Caco-2 (cell line): ENCODE results near the gene ELFN1. TPM values are rescaled to one million over a fixed set of nuclear protein-coding genes. Genes with fewer than 3 reads are reported as not detected.
"Not testable (repeated sequence)": the region's sequence is repeated elsewhere in the genome, so short reads cannot be mapped to it uniquely, and the experiment has no call there.

Experiments used
- BruUV-seq: library from RNA; stranded (reverse); fragments of 400-500 nt; replicated peaks from 2 replicates; lab custom pipeline; 2021; lab: Mats Ljungman, UMichigan
- CTCF ChIA-PET: fragments of 300-600 bp; sonication (Branson Sonifier 250); formaldehyde crosslinking; loops from one replicate; lab custom pipeline; 2022; ENCODE audit warnings: antibody characterized with exemption; lab: Charles Lee
- POLR2A ChIA-PET: fragments of 300-600 bp; sonication (Branson Sonifier 250); formaldehyde crosslinking; loops from one replicate; lab custom pipeline; 2022; ENCODE audit warnings: antibody characterized with exemption; lab: Charles Lee
- DNase-seq, 2 experiments: peaks; one replicate each; pipeline versions ENCODE4 v3.0.0 to v3.0.0-alpha.2; 2020 to 2022
- H3K27me3 ChIP-seq: replicated peaks from 2 replicates; pipeline ENCODE4 v1.6.0; 2011; ENCODE audit warnings: low read length; ENCODE audit not compliant: control insufficient read depth, insufficient read depth
- H3K36me3 ChIP-seq: 2 replicates; pipeline ENCODE4 v1.5.1; 2011; ENCODE audit warnings: low read length; ENCODE audit not compliant: control insufficient read depth, insufficient read depth
- H3K4me1 ChIP-seq: fragments of 250-450 bp; sonication (Bioruptor Pico); 2 replicates; pipeline ENCODE4 v1.5.1; 2020; ENCODE audit warnings: mild to moderate bottlenecking
- H3K4me3 ChIP-seq: 2 replicates; pipeline ENCODE4 v1.5.1; 2011; ENCODE audit warnings: low read depth, mild to moderate bottlenecking, control low read depth, low read length
- H3K9me3 ChIP-seq: fragments of 250-450 bp; sonication (Bioruptor Pico); 2 replicates; pipeline ENCODE4 v1.5.1; 2020; ENCODE audit warnings: mild to moderate bottlenecking, moderate library complexity
- H3K27ac Mint-ChIP-seq: one replicate; pipeline ENCODE4 v1.8.0; 2022; ENCODE audit warnings: mixed read lengths; ENCODE audit not compliant: unreplicated experiment
- H3K27me3 Mint-ChIP-seq: one replicate; pipeline ENCODE4 v1.8.0; 2022; ENCODE audit warnings: mixed read lengths; ENCODE audit not compliant: insufficient read depth, unreplicated experiment
- H3K36me3 Mint-ChIP-seq: one replicate; pipeline ENCODE4 v1.8.0; 2022; ENCODE audit warnings: mild to moderate bottlenecking, mixed read lengths; ENCODE audit not compliant: insufficient read depth, unreplicated experiment
- H3K4me1 Mint-ChIP-seq: one replicate; pipeline ENCODE4 v1.8.0; 2022; ENCODE audit warnings: low read depth, mixed read lengths; ENCODE audit not compliant: unreplicated experiment
- H3K4me3 Mint-ChIP-seq: one replicate; pipeline ENCODE4 v1.8.0; 2022; ENCODE audit warnings: mild to moderate bottlenecking, moderate library complexity, mixed read lengths; ENCODE audit not compliant: unreplicated experiment
- H3K9me3 Mint-ChIP-seq: one replicate; pipeline ENCODE4 v1.8.0; 2022; ENCODE audit warnings: mixed read lengths; ENCODE audit not compliant: unreplicated experiment
- intact Hi-C: fragments of 100-400 bp; cut with micrococcal nuclease; formaldehyde crosslinking; loops from one replicate; pipeline ENCODE4 v1.10.0; 2022; ENCODE audit not compliant: unreplicated experiment
- total RNA-seq: library from RNA; stranded (reverse); gene quantifications from 2 replicates; pipeline ENCODE4 v1.2.3, GENCODE V29; 2022
- TF ChIP-seq, protein P1 (sequence below), 2 experiments: fragments of 200-600 bp in 1 of 2; IDR thresholded peaks; 1 replicate in 1 of 2; 2 replicates in 1 of 2; pipeline versions ENCODE4 v1.5.1 to v1.8.0; 2011 to 2022; ENCODE audit warnings: antibody characterized with exemption in 1 of 2, control low read depth in 1 of 2, inconsistent platforms in 1 of 2, low read depth in 1 of 2, low read length in 1 of 2, mild to moderate bottlenecking in 1 of 2, moderate library complexity in 1 of 2; ENCODE audit not compliant: insufficient read depth in 1 of 2, severe bottlenecking in 1 of 2, unreplicated experiment in 1 of 2

ELFN1 gene
- total RNA-seq, 1 experiment from 2014 or later, result 2.3 TPM

DNA sequence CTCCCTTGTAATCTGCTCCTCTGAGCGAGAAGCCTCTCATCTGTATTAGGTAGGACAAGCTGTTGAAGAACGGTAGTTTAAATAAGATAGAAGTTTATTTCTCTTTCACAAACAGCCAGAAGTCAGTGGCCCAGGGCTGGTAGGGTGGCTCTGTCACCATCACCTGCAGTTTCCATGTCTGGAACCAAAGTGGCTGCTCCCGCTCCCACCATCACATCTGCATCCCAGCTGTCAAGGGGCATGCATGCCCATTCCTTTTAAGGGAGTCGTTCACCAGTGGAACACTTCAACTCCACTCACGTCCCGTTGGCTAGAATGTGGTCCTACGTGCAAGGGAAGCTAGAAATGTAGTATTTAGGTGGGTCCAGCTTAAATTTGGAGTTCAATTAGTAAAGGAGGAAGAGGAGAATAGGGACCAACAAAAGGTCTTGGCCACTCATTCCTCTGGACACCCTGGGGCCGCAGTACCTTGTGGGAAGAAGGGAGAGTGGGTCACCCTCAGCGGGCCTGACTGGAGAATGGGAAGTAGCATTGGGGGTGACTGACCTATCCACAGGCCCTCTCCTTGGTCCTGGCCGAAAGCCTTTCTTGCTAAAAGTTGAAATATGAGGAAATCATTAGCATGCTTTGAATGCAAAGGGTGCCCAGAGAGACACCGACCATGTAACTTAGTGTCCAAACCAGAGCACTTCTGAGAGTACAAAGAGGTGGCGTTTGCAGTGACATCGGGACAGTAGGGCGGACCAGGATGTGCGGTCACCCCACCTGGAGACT is 48.0 kb downstream of the ELFN1 start:
- TF ChIP-seq, protein P1, sequence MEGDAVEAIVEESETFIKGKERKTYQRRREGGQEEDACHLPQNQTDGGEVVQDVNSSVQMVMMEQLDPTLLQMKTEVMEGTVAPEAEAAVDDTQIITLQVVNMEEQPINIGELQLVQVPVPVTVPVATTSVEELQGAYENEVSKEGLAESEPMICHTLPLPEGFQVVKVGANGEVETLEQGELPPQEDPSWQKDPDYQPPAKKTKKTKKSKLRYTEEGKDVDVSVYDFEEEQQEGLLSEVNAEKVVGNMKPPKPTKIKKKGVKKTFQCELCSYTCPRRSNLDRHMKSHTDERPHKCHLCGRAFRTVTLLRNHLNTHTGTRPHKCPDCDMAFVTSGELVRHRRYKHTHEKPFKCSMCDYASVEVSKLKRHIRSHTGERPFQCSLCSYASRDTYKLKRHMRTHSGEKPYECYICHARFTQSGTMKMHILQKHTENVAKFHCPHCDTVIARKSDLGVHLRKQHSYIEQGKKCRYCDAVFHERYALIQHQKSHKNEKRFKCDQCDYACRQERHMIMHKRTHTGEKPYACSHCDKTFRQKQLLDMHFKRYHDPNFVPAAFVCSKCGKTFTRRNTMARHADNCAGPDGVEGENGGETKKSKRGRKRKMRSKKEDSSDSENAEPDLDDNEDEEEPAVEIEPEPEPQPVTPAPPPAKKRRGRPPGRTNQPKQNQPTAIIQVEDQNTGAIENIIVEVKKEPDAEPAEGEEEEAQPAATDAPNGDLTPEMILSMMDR (IDR thresholded peaks at IDR 0.05; ENCODE audit: insufficient read depth in 1 of 2, low read depth in 1 of 2, low read length in 1 of 2, severe bottlenecking in 1 of 2, unreplicated experiment in 1 of 2), result no peak
- no peaks in the 10 kb centered on the region for H3K27me3 Mint-ChIP-seq
- ChIA-PET CTCF (no interaction called here), POLR2A (no interaction called here)
- H3K9me3 Mint-ChIP-seq, result no peaks in the 10 kb centered on the region
- no peaks in the 10 kb centered on the region for H3K9me3 ChIP-seq
- no TSS peak for BruUV-seq
- H3K4me3 Mint-ChIP-seq, result no peak overlapping the region
- no peak overlapping the region for H3K27ac Mint-ChIP-seq
- intact Hi-C loops, result no loop called here
- H3K27me3 ChIP-seq, result no peaks in the 10 kb centered on the region
- no peak for DNase-seq
- no peaks in the 10 kb centered on the region for H3K36me3 ChIP-seq
- no peak overlapping the region for H3K4me3 ChIP-seq
- no peaks in the 10 kb centered on the region for H3K36me3 Mint-ChIP-seq
- peaks cover 7% of the 10 kb centered on the region for H3K4me1 Mint-ChIP-seq
- peaks cover 16% of the 10 kb centered on the region for H3K4me1 ChIP-seq

DNA sequence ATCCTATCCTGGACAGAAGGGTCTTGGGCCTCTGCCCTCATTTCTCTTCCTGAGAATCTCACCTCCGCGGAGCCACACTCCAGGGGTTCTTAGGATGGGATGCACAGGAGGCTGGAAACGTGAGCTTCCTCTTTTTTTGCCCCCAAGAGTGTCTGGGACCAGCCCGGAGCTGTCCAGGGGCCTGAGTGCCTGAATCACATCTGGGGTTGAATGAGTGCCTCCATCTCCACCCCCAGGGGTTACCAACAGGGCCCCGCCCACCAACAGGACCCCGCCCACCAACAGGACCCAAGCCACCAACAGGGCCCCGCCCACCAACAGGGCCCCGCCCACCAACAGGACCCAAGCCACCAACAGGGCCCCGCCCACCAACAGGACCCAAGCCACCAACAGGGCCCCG is 48.8 kb downstream of the ELFN1 start:
- intact Hi-C loops, H3K27ac Mint-ChIP-seq, POLR2A ChIA-PET: not testable (repeated sequence)

DNA sequence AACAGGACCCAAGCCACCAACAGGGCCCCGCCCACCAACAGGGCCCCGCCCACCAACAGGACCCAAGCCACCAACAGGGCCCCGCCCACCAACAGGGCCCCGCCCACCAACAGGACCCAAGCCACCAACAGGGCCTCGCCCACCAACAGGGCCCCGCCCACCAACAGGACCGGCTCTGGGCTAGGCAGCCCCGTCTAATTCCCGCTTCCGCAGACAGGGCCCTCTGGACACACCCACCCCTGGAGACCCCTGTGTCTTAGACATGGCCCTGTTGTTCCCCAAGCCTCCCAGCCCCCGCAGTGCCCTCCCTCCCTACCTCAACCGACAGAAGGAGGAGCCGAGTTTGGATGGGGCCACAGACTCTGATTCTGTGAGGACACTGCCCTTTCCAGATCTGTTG is 49.2 kb downstream of the ELFN1 start:
- DNase-seq, H3K4me1 ChIP-seq, H3K27me3 ChIP-seq, H3K4me3 ChIP-seq, BruUV-seq, H3K9me3 Mint-ChIP-seq, H3K9me3 ChIP-seq, H3K27me3 Mint-ChIP-seq, intact Hi-C loops, H3K4me3 Mint-ChIP-seq, H3K4me1 Mint-ChIP-seq, H3K36me3 Mint-ChIP-seq, H3K36me3 ChIP-seq, POLR2A ChIA-PET, H3K27ac Mint-ChIP-seq, CTCF ChIA-PET: not testable (repeated sequence)

More for the DNA sequence above, 48.8 kb downstream of the ELFN1 start:
- H3K9me3 Mint-ChIP-seq, H3K4me1 ChIP-seq, H3K27me3 Mint-ChIP-seq, H3K27me3 ChIP-seq, CTCF ChIA-PET, H3K36me3 ChIP-seq, H3K36me3 Mint-ChIP-seq, H3K4me1 Mint-ChIP-seq, BruUV-seq, H3K4me3 ChIP-seq, H3K9me3 ChIP-seq, H3K4me3 Mint-ChIP-seq, DNase-seq: not testable (repeated sequence)

DNA sequence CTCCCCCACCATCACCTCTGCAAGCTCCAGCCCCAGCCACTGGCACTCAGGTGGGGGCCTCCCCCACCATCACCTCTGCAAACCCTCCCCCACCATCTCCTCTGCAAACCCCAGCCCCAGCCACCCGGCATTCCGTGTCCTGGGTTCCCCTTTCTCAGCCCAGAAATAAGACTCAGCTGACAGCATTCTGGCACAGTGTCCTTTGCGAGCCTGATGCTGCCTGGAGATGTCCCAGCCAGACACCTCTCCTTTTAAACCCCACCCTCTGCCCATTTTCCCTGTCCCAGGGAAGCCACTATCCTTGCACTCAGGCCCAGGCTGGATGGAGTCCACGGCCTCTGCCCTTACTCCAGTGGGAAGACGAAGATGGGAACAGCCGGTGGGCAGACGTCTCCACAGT is 49.8 kb downstream of the ELFN1 start:
- BruUV-seq, result no TSS peak
- intact Hi-C loops, result no loop called here
- ChIA-PET POLR2A (no interaction called here), CTCF (no interaction called here)
- Histone ChIP-seq H3K36me3 (no peaks in the 10 kb centered on the region), H3K4me3 (no peak overlapping the region), H3K27me3 (no peaks in the 10 kb centered on the region), H3K9me3 (no peaks in the 10 kb centered on the region), H3K4me1 (0 out of 2 replicates have a peak, but pooled peaks cover 4% of the 10 kb centered on the region)
- Mint-ChIP-seq H3K4me1 (peaks cover 7% of the 10 kb centered on the region), H3K27me3 (no peaks in the 10 kb centered on the region), H3K4me3 (no peak overlapping the region), H3K9me3 (no peaks in the 10 kb centered on the region), H3K27ac (no peak overlapping the region), H3K36me3 (no peaks in the 10 kb centered on the region)
- no peak for DNase-seq
- TF ChIP-seq, protein P1 (IDR thresholded peaks at IDR 0.05; ENCODE audit: insufficient read depth in 1 of 2, low read depth in 1 of 2, low read length in 1 of 2, severe bottlenecking in 1 of 2, unreplicated experiment in 1 of 2), result no peak
